Mesangial cell (primary cell): Measurements from ENCODE around the gene DEAF1. TPM values are rescaled to one million over a fixed set of nuclear protein-coding genes. Genes with fewer than 3 reads are reported as not detected.

Experiments used
- total RNA-seq: library from RNA; depleted of rRNA; stranded (reverse); fragments of >200 nt; gene quantifications from 2 replicates; pipeline ENCODE4 v1.2.3, GENCODE V29; 2015

Gene DEAF1, protein sequence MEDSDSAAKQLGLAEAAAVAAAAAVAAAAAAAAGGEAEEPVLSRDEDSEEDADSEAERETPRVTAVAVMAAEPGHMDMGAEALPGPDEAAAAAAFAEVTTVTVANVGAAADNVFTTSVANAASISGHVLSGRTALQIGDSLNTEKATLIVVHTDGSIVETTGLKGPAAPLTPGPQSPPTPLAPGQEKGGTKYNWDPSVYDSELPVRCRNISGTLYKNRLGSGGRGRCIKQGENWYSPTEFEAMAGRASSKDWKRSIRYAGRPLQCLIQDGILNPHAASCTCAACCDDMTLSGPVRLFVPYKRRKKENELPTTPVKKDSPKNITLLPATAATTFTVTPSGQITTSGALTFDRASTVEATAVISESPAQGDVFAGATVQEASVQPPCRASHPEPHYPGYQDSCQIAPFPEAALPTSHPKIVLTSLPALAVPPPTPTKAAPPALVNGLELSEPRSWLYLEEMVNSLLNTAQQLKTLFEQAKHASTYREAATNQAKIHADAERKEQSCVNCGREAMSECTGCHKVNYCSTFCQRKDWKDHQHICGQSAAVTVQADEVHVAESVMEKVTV
- total RNA-seq: 52.5 and 78.3 TPM in 2 replicates

DNA sequence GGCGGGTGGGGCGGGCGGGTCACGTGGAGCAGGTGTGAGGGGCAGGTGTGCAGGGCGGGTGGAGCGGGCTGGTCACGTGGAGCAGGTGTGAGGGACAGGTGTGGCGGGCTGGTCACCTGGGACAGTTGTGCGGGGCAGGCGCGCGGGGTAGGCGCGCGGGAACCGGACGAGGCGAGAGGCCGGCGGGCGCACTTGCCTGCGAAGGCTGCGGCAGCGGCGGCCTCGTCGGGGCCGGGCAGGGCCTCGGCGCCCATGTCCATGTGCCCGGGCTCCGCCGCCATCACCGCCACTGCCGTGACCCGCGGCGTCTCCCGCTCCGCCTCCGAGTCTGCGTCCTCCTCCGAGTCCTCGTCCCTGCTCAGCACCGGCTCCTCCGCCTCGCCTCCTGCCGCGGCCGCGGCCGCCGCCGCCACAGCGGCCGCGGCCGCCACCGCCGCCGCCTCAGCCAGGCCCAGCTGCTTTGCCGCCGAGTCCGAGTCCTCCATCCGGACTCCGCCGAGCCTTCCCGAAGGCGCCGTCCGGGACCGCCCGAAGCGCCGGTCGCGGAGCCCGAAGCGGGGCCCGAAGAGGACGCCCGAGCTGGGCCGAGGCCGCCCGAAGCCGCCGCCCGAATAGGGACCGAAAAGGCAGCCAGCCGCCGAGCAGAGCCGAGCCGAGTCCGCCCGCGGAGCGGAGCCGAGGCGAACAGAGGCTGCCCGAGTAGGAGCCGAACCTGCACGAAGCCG lies at the start of gene DEAF1:
Gene DEAF1, minus strand, starts transcription at position 660 of the 725 bp plus-strand sequence. Its CDS starts 175 bp downstream, at position 485.

DNA sequence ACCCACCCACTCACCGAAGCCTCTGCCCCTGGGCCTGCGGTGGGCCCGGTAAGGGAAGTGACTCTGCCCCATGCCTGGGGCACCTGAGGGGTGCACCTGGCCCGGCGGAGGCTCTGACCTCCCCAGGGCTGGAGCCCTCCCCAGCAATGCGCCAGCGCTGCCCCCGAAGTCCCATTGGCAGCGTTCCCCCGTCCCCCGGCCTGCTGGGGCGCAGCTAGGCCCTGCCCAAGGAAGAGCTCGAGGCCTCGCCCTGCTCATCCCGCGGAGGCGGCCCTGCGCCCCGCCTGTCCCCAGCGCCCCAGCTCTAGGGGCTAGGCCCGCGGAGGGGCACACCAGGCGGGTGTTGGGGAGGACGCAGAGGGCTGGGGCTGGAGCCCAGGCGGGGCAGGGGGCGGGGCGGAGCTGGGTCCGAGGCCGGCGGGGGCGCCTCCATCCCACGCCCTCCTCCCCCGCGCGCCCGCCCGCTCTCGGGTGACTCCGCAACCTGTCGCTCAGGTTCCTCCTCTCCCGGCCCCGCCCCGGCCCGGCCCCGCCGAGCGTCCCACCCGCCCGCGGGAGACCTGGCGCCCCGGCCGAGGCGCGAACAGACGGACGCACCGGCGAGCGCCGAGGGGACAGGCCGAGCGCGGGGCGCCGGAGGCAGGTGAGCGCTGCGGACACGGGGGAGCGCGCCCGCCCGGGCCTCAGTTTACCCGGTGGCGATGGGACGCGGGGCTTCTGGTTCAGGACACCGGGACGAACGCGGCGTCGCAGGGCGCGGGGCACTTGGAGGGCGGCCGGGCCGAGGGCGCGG lies 10.8 kb upstream of the DEAF1 start, which contains the start of gene EPS8L2:
Gene EPS8L2, plus strand, starts transcription at position 586 of the 793 bp plus-strand sequence. CDS start 3,177 bp downstream, outside the sequence.

DNA sequence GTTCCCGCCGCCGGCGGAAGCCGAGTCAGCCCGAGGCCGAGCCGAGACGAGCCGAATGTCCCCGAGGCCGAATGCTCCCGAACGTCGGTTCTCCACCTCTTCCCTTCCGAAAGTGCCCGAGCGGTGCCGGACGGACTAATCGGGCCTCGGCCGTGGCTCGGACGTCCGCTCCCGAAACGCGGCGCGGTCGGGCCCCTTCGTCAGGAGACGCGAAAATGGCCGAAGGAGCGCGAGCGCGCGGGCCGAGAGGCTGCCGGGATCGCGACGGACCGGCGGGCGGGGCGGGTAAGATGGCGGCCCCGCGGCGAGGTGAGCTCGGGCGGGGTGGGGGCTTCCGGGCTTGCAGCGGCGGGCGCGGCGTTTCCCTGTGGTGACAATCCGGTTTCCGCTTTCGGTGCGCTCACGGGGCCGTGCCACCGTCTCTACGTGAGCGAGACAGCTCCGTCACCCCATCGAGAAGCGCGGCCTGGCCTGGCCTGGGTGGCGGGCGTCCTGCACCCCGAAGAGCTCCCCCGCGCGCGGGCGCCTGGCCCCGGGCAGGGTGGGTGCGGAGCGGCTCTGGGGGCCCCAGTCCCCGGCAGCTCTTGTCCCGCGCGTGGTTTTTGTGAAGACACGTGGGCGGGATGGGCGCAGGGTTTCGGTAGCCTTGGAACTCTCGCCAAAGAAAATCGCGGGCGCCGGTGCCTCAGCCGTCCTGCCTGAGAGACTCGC lies 671 bp upstream of the DEAF1 start, which contains the start of gene TMEM80:
Gene TMEM80, plus strand, starts transcription at position 279 of the 711 bp plus-strand sequence. Its CDS starts 12 bp downstream, at position 291.

DNA sequence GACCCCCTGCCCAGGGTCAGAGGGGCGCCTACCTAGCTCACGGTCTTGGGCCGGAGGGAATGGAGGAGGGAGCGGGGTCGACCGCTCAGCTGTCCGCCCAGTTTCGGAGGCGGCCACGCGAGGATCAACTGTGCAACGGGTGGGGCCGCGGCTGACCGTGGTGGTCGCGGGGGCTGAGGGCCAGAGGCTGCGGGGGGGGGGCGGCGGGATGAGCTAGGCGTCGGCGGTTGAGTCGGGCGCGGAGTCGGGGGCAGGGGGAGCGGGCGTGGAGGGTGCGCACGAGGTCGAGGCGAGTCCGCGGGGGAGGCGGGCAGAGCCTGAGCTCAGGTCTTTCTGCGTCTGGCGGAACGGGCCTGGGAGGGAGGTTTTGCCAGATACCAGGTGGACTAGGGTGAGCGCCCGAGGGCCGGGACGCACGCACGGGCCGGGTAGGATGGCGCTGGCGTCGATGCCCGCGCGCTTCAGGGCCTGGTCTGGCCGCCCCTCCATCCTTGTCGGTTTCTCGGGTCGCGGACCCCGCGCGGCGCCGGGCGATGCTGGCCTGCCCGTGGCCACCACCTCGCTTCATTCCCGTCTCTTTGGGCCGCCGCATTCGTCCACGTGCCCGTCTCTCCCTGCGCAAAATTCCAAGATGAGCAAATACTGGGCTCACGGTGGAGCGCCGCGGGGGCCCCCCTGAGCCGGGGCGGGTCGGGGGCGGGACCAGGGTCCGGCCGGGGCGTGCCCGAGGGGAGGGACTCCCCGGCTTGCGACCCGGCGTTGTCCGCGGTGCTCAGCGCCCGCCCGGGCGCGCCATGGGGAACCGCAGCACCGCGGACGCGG lies 58.3 kb downstream of the DEAF1 start, which contains the start of gene DRD4:
Gene DRD4, plus strand, starts transcription at position 759 of the 822 bp plus-strand sequence. Its CDS starts 36 bp downstream, at position 795.

DNA sequence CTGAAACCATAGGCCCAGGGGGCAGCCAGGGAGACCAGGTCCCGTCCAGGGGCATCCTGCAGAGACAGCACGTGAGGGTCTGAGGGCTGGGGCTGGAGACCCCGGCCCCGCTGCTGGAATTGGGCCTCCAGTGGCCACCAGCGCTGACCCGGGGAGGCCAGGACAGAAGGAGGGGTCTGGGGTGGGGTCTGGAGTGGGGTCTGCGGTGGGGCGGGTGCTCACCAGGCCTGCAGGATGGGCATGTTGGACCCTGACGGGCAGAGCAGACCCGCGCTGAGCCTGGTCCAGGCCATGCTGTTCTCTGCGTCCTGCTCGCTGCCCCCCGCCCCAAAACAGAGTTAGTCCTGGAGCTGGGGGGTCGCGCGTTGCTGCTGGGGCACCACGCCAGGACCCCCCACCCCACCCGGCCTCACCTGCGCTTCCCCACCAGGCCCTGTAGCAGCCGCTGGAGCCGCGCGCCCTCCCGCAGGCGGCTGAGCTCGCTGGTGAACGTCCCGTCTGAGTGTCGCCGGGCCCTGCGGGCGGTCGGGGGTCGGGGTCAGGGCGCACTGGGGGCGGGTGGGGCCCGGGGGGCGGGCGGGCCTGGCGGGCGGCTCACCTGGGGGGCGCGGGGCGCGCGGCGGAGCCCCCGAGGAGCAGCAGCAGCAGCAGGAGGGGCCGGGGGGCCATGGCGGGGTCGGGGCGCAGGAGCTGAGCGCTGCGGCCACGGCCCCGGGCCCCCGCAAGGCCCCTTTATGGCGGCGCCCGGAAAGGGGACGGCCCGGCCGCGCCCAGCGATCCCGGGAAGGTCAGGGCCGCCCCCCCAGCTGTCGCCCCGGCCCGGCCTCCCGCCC lies 68.3 kb downstream of the DEAF1 start, which contains the start of gene SCT:
Gene SCT, minus strand, starts transcription at position 707 of the 833 bp plus-strand sequence. Its CDS starts 38 bp downstream, at position 669.

DNA sequence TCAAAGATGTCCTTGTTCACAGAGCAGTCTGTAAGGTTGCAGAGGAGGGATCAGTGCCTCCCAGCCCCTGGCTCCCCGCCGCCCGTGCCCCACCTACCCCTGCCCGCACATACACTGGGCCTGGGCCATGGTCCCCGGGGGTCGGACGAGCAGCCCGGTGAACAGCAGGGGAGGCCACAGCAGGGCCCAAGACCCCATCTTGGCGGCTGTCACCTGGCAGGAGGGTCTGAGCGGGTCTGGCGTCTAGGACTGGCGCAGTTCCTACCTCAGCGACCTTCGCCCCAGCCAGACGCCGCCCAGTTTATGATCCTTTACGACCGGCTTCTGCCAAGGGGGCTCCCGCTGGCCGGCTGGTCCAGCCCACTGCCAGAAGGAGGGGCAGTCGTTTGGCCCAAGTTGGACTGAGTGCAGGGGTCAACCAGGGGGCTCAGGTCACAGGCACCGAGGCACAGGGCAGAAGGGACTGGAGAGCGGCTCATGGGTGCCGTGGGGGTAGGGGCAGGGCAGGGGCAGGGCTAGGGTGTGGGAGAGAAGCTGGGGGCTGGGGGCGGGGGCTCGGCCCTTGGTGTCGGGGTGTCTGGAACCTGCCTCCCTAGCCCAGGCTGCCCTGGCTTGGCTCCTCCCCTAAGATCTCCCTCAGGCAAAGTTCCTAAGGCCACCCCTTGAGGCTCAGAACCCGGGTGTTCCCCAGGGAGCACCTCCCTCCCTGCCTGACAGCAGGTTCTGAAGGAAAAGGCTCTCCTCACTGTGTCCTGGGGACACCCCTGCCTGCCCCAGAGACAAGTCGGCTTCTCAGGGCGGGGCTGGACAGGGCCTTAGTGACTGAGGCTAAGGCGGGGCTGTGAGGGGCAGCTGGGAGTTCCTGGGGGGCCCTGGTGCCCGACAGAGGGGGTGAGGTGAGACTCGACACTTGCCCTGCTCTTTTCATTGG lies 70.1 kb downstream of the DEAF1 start, which contains the start of gene CDHR5:
Gene CDHR5, minus strand, starts transcription at position 251 of the 931 bp plus-strand sequence. Its CDS starts 53 bp downstream, at position 198.

DNA sequence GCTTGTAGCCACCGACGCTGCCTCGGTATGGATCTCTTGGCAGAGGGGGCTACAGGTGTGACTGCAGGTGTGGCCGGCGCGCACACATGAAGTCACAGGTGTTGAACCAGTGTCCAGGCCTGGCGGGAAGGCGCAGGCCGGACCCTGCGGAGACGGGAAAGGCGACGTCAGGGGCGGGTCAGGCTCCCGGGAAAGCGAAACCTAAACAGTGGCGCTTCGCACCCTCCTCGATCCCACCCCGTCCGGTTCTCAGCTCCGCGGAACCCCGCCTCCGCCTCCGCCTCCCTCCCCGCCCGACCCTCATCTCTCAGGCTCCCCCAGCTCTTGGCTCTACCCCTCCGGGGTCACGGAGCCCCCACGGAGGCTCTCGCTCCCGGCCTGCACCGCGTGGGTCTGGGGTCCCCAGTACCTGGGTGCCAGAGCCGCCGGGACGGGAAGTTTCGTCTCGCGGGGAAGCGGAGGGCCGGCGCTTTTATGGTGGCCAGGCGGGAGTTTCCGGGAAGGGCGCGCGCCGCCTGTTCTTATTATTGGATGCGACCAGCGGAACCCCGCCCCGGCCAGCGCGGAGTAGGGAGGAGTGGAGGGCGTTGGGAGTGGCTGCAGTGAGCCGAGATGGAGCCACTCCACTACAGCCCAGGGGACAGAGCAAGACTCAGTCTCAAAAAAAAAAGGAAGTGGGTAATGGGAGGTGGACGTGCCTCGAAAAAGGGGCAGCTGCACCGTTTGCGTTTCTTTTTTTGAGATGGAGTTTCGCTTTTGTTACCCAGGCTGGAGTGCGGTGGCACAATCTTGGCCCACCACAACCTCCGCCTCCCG lies 79.3 kb downstream of the DEAF1 start, which contains the start of gene IRF7:
Gene IRF7, minus strand, starts transcription at position 447 of the 816 bp plus-strand sequence. CDS start 586 bp downstream, outside the sequence.

Other genes with a start within 250 kb of the DEAF1 start
- gene PTDSS2, start 244.9 kb downstream of the DEAF1 start, total RNA-seq: 46.6 and 69.7 TPM in 2 replicates
- 265 and 319 TPM in 2 replicates for gene RNH1, start 188.0 kb downstream of the DEAF1 start, total RNA-seq
- 42.5 and 64.7 TPM in 2 replicates for gene HRAS, start 159.6 kb downstream of the DEAF1 start, total RNA-seq
- 0.33 and 2.3 TPM in 2 replicates for gene LRRC56, start 157.7 kb downstream of the DEAF1 start, total RNA-seq
- 0.65 and 7.2 TPM in 2 replicates for gene LMNTD2, start 134.5 kb downstream of the DEAF1 start, total RNA-seq
- 63.9 and 121 TPM in 2 replicates for gene RASSF7, start 134.3 kb downstream of the DEAF1 start, total RNA-seq
- gene PHRF1, start 118.8 kb downstream of the DEAF1 start, total RNA-seq: 25.1 and 25.4 TPM in 2 replicates
- 24.3 and 35.4 TPM in 2 replicates for gene IRF7, start 79.3 kb downstream of the DEAF1 start, total RNA-seq
- gene CDHR5, start 70.3 kb downstream of the DEAF1 start, total RNA-seq: under 0.01 and 3.9 TPM in 2 replicates
- 3.5 TPM in 1 of 2 replicates, not detected in the other for gene SCT, start 68.0 kb downstream of the DEAF1 start, total RNA-seq
- gene DRD4, start 58.0 kb downstream of the DEAF1 start, total RNA-seq: not detected in 2 replicates
- 12.2 and 45.6 TPM in 2 replicates for gene TMEM80, start 594 bp upstream of the DEAF1 start, total RNA-seq
- 104 and 173 TPM in 2 replicates for gene EPS8L2, start 11.0 kb upstream of the DEAF1 start, total RNA-seq
- gene TALDO1, start 52.2 kb upstream of the DEAF1 start, total RNA-seq: 179 and 256 TPM in 2 replicates
- gene GATD1, start 82.3 kb upstream of the DEAF1 start, total RNA-seq: 36.2 and 64.3 TPM in 2 replicates
- gene CEND1, start 94.9 kb upstream of the DEAF1 start, total RNA-seq: 0.38 TPM in 1 of 2 replicates, not detected in the other
- 16.7 and 25.6 TPM in 2 replicates for gene SLC25A22, start 103.1 kb upstream of the DEAF1 start, total RNA-seq
- 17.7 and 21.0 TPM in 2 replicates for gene PIDD1, start 110.0 kb upstream of the DEAF1 start, total RNA-seq
- 1,149 and 1,462 TPM in 2 replicates for gene RPLP2, start 114.7 kb upstream of the DEAF1 start, total RNA-seq
- gene PNPLA2, start 123.7 kb upstream of the DEAF1 start, total RNA-seq: 26.4 and 49.6 TPM in 2 replicates
- 5.7 and 20.4 TPM in 2 replicates for gene CRACR2B, start 132.7 kb upstream of the DEAF1 start, total RNA-seq
- 919 and 948 TPM in 2 replicates for gene CD151, start 137.7 kb upstream of the DEAF1 start, total RNA-seq
- gene POLR2L, start 147.3 kb upstream of the DEAF1 start, total RNA-seq: 256 and 373 TPM in 2 replicates
- 167 and 224 TPM in 2 replicates for gene TSPAN4, start 147.6 kb upstream of the DEAF1 start, total RNA-seq
- 84.4 and 96.6 TPM in 2 replicates for gene CHID1, start 215.6 kb upstream of the DEAF1 start, total RNA-seq
- gene AP2A2, start 230.6 kb upstream of the DEAF1 start, total RNA-seq: 56.2 and 89.5 TPM in 2 replicates